K562 (cell line): ENCODE measurements around the gene CNNM2. TPM values are rescaled to one million over a fixed set of nuclear protein-coding genes. Genes with fewer than 3 reads are reported as not detected.

ENCODE experiments used
- ATAC-seq: fragments of 200-7000 bp; cut with Tn5 transposase; 3 replicates; pipeline ENCODE4 v1.9.1; 2020; ENCODE audit warnings: moderate library complexity
- BruUV-seq: library from RNA; stranded (reverse); fragments of 400-500 nt; replicated peaks from 2 replicates; lab custom pipeline; 2021; lab: Mats Ljungman, UMichigan
- CTCF ChIA-PET: fragments of 300-600 bp; formaldehyde crosslinking; extraction: SDS; loops from one replicate; lab custom pipeline; 2021; ENCODE audit warnings: low intra/inter-chr PET ratio; lab: Yijun Ruan, JAX
- POLR2A ChIA-PET: fragments of 300-600, 350-650 bp; sonication (Branson Sonifier 250); formaldehyde crosslinking; extraction: SDS; loops from one replicate; lab custom pipeline; 2021; ENCODE audit warnings: antibody characterized with exemption, inconsistent platforms; lab: Yijun Ruan, JAX
- DNase-seq, 4 experiments: peaks; one replicate each; pipeline versions ENCODE4 v3.0.0 to v3.0.0-alpha.2; 2011 to 2018; ENCODE audit warnings: low spot score in 3 of 4, mixed read lengths in 3 of 4; ENCODE audit errors: extremely low read depth in 1 of 4
- FAIRE-seq: peaks from 2 replicates; lab custom pipeline; 2011; peaks lifted over from hg19 to GRCh38; lab: Jason Lieb, UNC
- H2AFZ ChIP-seq: 2 replicates; pipeline ENCODE4 v1.6.0; 2011; ENCODE audit warnings: low read depth, low read length, control low read depth, inconsistent platforms
- H3K27ac ChIP-seq: fragments of 200-600 bp; 3 replicates; pipeline ENCODE4 v1.8.0; 2011; ENCODE audit warnings: low read depth, mild to moderate bottlenecking, control low read depth, inconsistent platforms, low read length, moderate library complexity, mixed read lengths; ENCODE audit errors: extremely low read depth
- H3K27me3 ChIP-seq, 2 experiments: fragments of 300-600 bp in 1 of 2; 2 replicates in 1 of 2; 3 replicates in 1 of 2; pipeline versions ENCODE4 v1.6.0 to v1.8.0; 2011; ENCODE audit warnings: inconsistent platforms in 2 of 2, low read length in 2 of 2, mild to moderate bottlenecking in 1 of 2, mixed read lengths in 1 of 2, moderate library complexity in 1 of 2; ENCODE audit not compliant: control insufficient read depth in 2 of 2, insufficient read depth in 2 of 2
- H3K36me3 ChIP-seq: fragments of 300-600 bp; 3 replicates; pipeline ENCODE4 v1.8.0; 2011; ENCODE audit warnings: mild to moderate bottlenecking, low read length, inconsistent platforms; ENCODE audit not compliant: control insufficient read depth, insufficient read depth
- H3K4me1 ChIP-seq, 2 experiments: fragments of 200-600 bp in 1 of 2; replicated peaks in 1 of 2; 2 replicates in 1 of 2; 3 replicates in 1 of 2; pipeline versions ENCODE4 v1.5.1 to v1.8.0; 2011; ENCODE audit warnings: inconsistent platforms in 2 of 2, low read length in 2 of 2, mild to moderate bottlenecking in 1 of 2, mixed read lengths in 1 of 2, moderate library complexity in 1 of 2; ENCODE audit not compliant: control insufficient read depth in 2 of 2, insufficient read depth in 2 of 2
- H3K4me2 ChIP-seq: 2 replicates; pipeline ENCODE4 v1.6.1; 2011; ENCODE audit warnings: low read length, control low read depth, inconsistent platforms, mixed read lengths; ENCODE audit not compliant: insufficient read depth
- H3K4me3 ChIP-seq: fragments of 200-600 bp; sonication (generic), shearing (Covaris generic); 2 replicates; pipeline ENCODE4 v1.5.1; 2016; ENCODE audit warnings: control low read depth, inconsistent platforms
- H3K79me2 ChIP-seq: fragments of 200-600 bp; 3 replicates; pipeline ENCODE4 v1.8.0; 2011; ENCODE audit warnings: low read length, inconsistent platforms; ENCODE audit not compliant: control insufficient read depth, insufficient read depth
- H3K9ac ChIP-seq, 2 experiments: 2 replicates each; pipeline versions ENCODE4 v1.6.0 to v1.6.1; 2011; ENCODE audit warnings: low read depth in 2 of 2, low read length in 2 of 2, control low read depth in 1 of 2, inconsistent platforms in 1 of 2, mild to moderate bottlenecking in 1 of 2, mixed read lengths in 1 of 2; ENCODE audit not compliant: insufficient read depth in 1 of 2
- H3K9me1 ChIP-seq: one replicate; pipeline ENCODE4 v1.6.0; 2011; ENCODE audit warnings: inconsistent platforms, mild to moderate bottlenecking, low read length, moderate library complexity; ENCODE audit not compliant: control insufficient read depth, insufficient read depth
- H3K9me3 ChIP-seq: replicated peaks from 2 replicates; pipeline ENCODE4 v1.5.1; 2011; ENCODE audit warnings: low read depth, low read length, inconsistent platforms; ENCODE audit not compliant: control insufficient read depth, insufficient read depth
- H4K20me1 ChIP-seq: replicated peaks from 2 replicates; pipeline ENCODE4 v1.6.1; 2011; ENCODE audit warnings: low read length, inconsistent platforms, mixed read lengths; ENCODE audit not compliant: control insufficient read depth, insufficient read depth
- ATF1 ChIP-seq, 2 experiments: fragments of 450-650 bp in 1 of 2; IDR thresholded peaks; 2 replicates each; pipeline ENCODE4 v1.6.1; 2016; ENCODE audit warnings: missing compliant biosample characterization in 1 of 2, missing genetic modification characterization in 1 of 2
- ATF3 ChIP-seq, 2 experiments: fragments of 450-650 bp in 1 of 2; sonication (generic) in 1 of 2; formaldehyde crosslinking in 1 of 2; IDR thresholded peaks in 1 of 2; conservative IDR thresholded peaks in 1 of 2; 2 replicates each; pipeline versions ENCODE4 v1.6.1 to v1.8.1; 2016 to 2023; ENCODE audit warnings: mild to moderate bottlenecking in 2 of 2, moderate library complexity in 2 of 2, inconsistent platforms in 1 of 2, missing genetic modification reagents in 1 of 2
- BACH1 ChIP-seq: fragments of 200-800 bp; sonication (Bioruptor generic); IDR thresholded peaks from 2 replicates; pipeline ENCODE4 v1.6.1; 2016; ENCODE audit warnings: missing genetic modification characterization, missing compliant biosample characterization
- CREB5 ChIP-seq: fragments of 250-450 bp; sonication (Bioruptor Pico); IDR thresholded peaks from 2 replicates; pipeline ENCODE4 v1.5.0; 2020; ENCODE audit warnings: mild to moderate bottlenecking
- CREM ChIP-seq: IDR thresholded peaks from 2 replicates; pipeline ENCODE4 v1.6.1; 2014; ENCODE audit warnings: antibody characterized with exemption, low read depth
- NEUROD1 ChIP-seq: fragments of 150-350 bp; IDR thresholded peaks from 2 replicates; pipeline ENCODE4 v1.6.1; 2014; ENCODE audit warnings: borderline replicate concordance, low read length, low read depth; ENCODE audit not compliant: partially characterized antibody
- NFXL1 ChIP-seq: fragments of 450-650 bp; formaldehyde crosslinking; IDR thresholded peaks from 2 replicates; pipeline ENCODE4 v1.4.0; 2021; ENCODE audit warnings: mild to moderate bottlenecking
- NR2C2 ChIP-seq, 2 experiments: fragments of 200-800 bp in 1 of 2; sonication (Bioruptor generic) in 1 of 2; sonication (generic) in 1 of 2; formaldehyde crosslinking in 1 of 2; IDR thresholded peaks; 2 replicates each; pipeline versions ENCODE4 v1.6.1 to v1.8.0; 2016 to 2022; ENCODE audit warnings: mild to moderate bottlenecking in 1 of 2, missing compliant biosample characterization in 1 of 2, missing genetic modification characterization in 1 of 2, missing genetic modification reagents in 1 of 2
- THRA ChIP-seq: fragments of 450-650 bp; IDR thresholded peaks from 2 replicates; pipeline ENCODE4 v1.6.1; 2017; ENCODE audit warnings: mild to moderate bottlenecking, moderate library complexity
- TRIM28 ChIP-seq: fragments of 450-650 bp; IDR thresholded peaks from 2 replicates; pipeline ENCODE4 v1.6.1; 2017
- ZNF280B ChIP-seq: fragments of 250-450 bp; sonication (Bioruptor Pico); IDR thresholded peaks from 2 replicates; pipeline ENCODE4 v1.5.1; 2021; ENCODE audit warnings: mild to moderate bottlenecking
- ZNF316 ChIP-seq: fragments of 450-650 bp; IDR thresholded peaks from 2 replicates; pipeline ENCODE4 v1.6.1; 2016
- ZNF408 ChIP-seq: fragments of 250-450 bp; sonication (Bioruptor Pico); IDR thresholded peaks from 2 replicates; pipeline ENCODE4 v1.4.0; 2020; ENCODE audit warnings: low read depth, mild to moderate bottlenecking, moderate library complexity
- ZNF79 ChIP-seq: fragments of 250-450 bp; sonication (Bioruptor Pico); IDR thresholded peaks from 2 replicates; pipeline ENCODE4 v1.4.0; 2020; ENCODE audit warnings: low read depth, mild to moderate bottlenecking, moderate library complexity
- WGBS: fragments of 100-300 bp; shearing (Covaris generic); methylation state at CpG from one replicate; pipeline ENCODE4 v1.1.6; 2016; ENCODE audit warnings: low coverage, mixed read lengths; ENCODE audit not compliant: insufficient coverage; ENCODE audit errors: missing lambda C conversion rate; 5-methylcytosine and 5-hydroxymethylcytosine counted together
- in situ Hi-C: fragments of 300-500 bp; cut with MboI; formaldehyde crosslinking; loops from 4 replicates; pipeline ENCODE4 v1.15.0; 2018; ENCODE audit warnings: inconsistent platforms, mixed read lengths
- intact Hi-C: fragments of 100-400 bp; cut with micrococcal nuclease; formaldehyde crosslinking; loops from 2 replicates; pipeline ENCODE4 v1.14.2; 2022
- polyA plus RNA-seq, 8 experiments: library from polyadenylated mRNA; depleted of rRNA in 4 of 8; stranded (reverse) in 5 of 8; unstranded in 3 of 8; fragments of >200 nt; fragmentation: Nextera tagmentation in 2 of 8; fragmentation: Illumina TruSeq in 1 of 8; extraction: Ambion mirVana in 2 of 8; extraction: Trizol in 1 of 8; gene quantifications; 2 replicates each; pipeline versions ENCODE4 v1.2.1 to v1.2.3, GENCODE V29; 2011 to 2014; ENCODE audit warnings: inconsistent platforms in 1 of 8, missing spikeins in 1 of 8
- total RNA-seq, 7 experiments: library from RNA; depleted of rRNA in 6 of 7; stranded (reverse); fragments of >200 nt in 6 of 7; fragmentation: Illumina TruSeq in 2 of 7; extraction: Trizol in 2 of 7; gene quantifications; 2 replicates each; pipeline versions ENCODE4 v1.2.1 to v1.2.3, GENCODE V29; 2011 to 2021; ENCODE audit warnings: low replicate concordance in 1 of 7

CNNM2 gene
- total and polyA plus RNA-seq, 9 of the 15 experiments (the other 6 are each of a cell fraction or from before 2014, with no cell fraction given), result 0.21 to 5.0 (median 1.3) TPM

GRCh38 chr10:103021150-103021899 is 103.2 kb downstream of the CNNM2 start (continued):
- TF ChIP-seq ZNF280B (CRISPR knock-in tag) (no peak), CREM (no peak), ZNF79 (CRISPR knock-in tag) (no peak), NR2C2 (CRISPR knock-in tag; IDR thresholded peaks at IDR 0.05) (no peak), NR2C2 (tag; IDR thresholded peaks at IDR 0.05) (peak; percentile 23; the same call in 1 of the 2 replicates), ZNF408 (CRISPR knock-in tag) (no peak), NEUROD1 (no peak)

- Histone ChIP-seq H3K79me2 (no peaks in the 10 kb centered on the region), H3K9ac (no peak overlapping the region), H2AFZ (peak overlapping the region; percentile 56; the same call in 1 of the 2 replicates), H3K4me3 (no peak overlapping the region), H3K4me1 (peaks cover 0 to 4% of the 10 kb centered on the region in 2 experiments; a peak in 1 of 5 replicates), H3K9me1 (no peaks in the 10 kb centered on the region), H3K36me3 (no peaks in the 10 kb centered on the region), H3K27ac (no peak overlapping the region), H3K9me3 (no peaks in the 10 kb centered on the region), H3K4me2 (no peak overlapping the region), H3K27me3 (no peaks in the 10 kb centered on the region), H4K20me1 (no peaks in the 10 kb centered on the region)
- CTCF ChIA-PET, result no interaction called here
- intact Hi-C loops (no loop called here), in situ Hi-C loops (no loop called here)
- FAIRE-seq, result no peak
- no TSS peak for BruUV-seq
- peak in 2 of 4 experiments; percentile 13 to 22 for DNase-seq
- POLR2A ChIA-PET, result no interaction called here
- peak; percentile 68 for ATAC-seq
- 16% methylated on average over 5 of the region's 5 CpGs for WGBS
- peak; percentile 23; the same call in 1 of the 2 replicates for TF ChIP-seq ZNF316
- no peak for TF ChIP-seq ATF1 (CRISPR knock-in tag; IDR thresholded peaks at IDR 0.05)
- TF ChIP-seq ATF1 (tag; IDR thresholded peaks at IDR 0.05), result 0 out of 2 replicates have a peak, but pooled peaks have one; percentile 15
- no peak for TF ChIP-seq THRA
- TF ChIP-seq CREM, result peak; percentile 31; the same call in 1 of the 2 replicates
- TF ChIP-seq CREB5 (CRISPR knock-in tag), result no peak
- TF ChIP-seq ATF3 (IDR thresholded peaks at IDR 0.05), result peak; percentile 60
- TF ChIP-seq ATF3 (CRISPR knock-in tag; conservative IDR thresholded peaks at IDR 0.05), result no peak
- TF ChIP-seq NFXL1 (CRISPR knock-in tag), result no peak
- no peak for TF ChIP-seq TRIM28
- TF ChIP-seq BACH1 (tag), result 0 out of 2 replicates have a peak, but pooled peaks have one; percentile 51
These were observed 103.8 kb downstream of the CNNM2 start for GRCh38 chr10:103021900-103022293.
